GM21360 (cell line): ENCODE results near the gene CPNE7.

Experiments used
- ATAC-seq: cut with Tn5 transposase; IDR thresholded peaks from one replicate; pipeline ENCODE4 v1.9.1; 2021; ENCODE audit warnings: mild to moderate bottlenecking, moderate library complexity; ENCODE audit not compliant: unreplicated experiment

The CPNE7 gene

DNA sequence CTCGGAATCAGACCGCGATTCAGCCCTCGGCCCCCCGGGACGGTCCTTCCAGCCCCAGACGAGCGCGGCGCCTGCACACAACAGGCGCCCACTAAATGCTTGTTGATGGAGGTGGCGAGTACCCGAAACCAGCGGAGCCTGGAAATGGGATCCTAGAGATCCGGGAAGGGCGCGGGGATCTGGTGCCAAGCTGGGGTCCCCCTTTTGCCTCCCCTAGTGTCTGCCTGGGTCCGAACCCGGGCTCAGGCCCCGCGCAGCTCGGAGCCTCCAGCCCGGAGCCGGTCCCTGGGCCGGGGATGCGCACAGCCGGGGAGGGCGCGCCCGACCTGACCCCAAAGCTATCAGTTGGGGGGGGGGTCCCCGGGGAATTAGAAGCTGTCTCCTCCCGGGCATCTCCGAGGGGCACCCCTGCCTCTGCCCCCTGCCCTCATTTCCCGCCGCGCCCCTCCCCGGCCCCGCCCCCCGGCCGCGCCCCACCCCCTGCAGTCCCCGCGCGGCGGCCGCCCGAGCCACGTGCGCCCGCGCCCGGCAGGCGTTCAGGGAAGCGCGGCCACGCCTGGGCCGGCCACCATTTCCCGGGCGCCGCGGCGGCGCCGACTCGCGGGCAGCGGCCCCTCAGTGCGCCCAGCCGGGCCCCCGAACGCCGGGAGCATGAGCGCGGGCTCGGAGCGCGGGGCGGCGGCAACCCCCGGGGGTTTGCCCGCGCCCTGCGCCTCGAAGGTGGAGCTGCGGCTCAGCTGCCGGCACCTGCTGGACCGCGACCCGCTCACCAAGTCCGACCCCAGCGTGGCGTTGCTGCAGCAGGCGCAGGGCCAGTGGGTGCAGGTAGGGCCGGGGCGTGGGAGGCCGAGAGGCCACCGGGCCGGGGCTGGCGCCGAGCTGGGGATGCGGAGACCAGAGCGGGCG is at the start of gene CPNE7:
CPNE7 (plus strand) TSS at position 512 of the 906 bp plus-strand sequence; CDS start at position 652, 140 bp downstream.
- ATAC-seq: peak; percentile 18

DNA sequence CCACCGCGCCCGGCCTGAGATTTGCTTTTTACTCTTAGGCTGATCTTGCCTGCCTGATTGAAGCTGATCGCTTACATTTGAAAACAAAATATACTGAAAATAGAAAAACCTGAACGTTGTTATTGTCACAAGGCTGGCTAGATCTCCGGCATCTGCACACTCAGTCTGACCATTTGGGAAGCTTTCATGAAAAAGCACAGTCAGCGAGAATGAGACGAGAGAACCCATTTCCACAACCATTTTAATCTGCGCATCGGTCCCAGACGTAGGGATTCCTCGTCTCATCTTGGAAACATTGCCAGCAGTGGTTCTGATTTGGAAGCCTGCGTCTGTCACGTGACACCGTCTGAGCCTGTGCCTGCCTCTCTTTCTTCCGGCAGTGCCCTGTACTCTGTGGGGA is 46.5 kb upstream of the CPNE7 start:
- ATAC-seq: no peak

DNA sequence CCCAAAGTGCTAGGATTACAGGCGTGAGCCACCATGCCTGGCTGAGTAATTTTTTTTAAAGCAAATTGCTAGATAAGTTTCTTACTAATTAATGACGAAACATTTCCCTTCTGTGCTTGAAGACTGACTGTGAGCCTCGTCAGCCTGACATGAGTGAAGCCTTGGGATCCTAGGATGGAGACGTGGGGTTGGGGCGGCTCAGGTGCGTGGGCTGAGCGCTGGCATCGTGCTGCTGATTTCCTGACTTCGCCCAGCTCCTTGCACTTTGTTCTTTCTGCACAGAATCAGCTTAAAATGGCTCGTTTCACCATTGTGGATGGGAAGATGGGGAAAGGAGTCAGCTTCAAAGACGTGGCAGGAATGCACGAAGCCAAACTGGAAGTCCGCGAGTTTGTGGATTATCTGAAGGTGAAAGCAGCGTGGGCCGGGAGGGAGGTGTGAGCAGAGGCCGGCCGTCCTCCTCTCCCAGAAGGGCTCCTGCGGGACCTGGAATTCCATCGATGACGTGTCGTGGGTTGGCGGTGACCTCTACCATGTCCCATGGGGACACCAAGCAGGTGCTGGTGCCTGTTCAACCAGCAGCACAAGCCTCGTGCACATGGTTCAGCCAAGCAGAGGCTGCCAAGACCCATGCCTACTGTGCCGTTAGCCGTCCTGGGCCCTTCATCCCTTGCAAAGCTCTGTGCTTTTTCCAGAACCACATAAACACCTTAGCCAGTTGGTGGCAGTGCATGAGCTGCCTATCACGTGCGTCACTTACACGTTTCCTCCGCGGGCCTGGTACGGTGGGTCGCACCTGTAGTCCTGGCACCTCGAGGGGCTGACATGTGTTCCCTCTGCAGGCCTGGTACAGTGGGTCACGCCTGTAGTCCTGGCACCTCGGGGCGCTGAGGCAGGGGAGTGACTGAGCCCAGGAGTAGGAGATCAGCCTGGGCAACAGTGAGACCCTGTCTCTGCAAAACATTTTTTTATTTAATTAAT is 44.9 kb upstream of the CPNE7 start:
- ATAC-seq: no peak

DNA sequence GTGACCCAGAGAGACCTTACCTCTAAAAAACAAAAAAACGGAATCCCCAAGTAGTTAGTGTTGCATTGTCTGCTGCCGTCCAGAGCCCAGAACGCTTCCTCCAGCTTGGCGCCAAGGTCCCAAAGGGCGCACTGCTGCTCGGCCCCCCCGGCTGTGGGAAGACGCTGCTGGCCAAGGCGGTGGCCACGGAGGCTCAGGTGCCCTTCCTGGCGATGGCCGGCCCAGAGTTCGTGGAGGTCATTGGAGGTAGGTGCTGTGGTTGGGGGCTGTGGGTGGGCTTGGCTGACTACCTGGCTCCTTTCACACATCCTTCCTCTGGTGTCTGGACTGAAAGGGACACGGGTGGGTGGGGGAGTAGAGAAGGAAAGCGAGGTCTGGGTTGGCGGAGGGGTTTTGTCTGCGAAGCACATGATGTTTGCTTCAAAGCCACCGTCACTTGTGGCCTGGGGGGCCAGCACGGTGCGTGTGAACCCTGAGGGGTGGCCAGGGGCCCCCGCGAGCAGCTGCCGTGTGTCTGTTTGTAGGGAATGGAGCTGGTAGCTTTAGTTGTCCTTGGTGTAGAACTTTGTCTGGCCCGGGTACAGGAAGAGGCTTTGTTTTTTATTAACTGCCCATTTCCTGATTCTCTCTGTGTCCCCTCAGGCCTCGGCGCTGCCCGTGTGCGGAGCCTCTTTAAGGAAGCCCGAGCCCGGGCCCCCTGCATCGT is 43.6 kb upstream of the CPNE7 start:
- ATAC-seq: no peak

DNA sequence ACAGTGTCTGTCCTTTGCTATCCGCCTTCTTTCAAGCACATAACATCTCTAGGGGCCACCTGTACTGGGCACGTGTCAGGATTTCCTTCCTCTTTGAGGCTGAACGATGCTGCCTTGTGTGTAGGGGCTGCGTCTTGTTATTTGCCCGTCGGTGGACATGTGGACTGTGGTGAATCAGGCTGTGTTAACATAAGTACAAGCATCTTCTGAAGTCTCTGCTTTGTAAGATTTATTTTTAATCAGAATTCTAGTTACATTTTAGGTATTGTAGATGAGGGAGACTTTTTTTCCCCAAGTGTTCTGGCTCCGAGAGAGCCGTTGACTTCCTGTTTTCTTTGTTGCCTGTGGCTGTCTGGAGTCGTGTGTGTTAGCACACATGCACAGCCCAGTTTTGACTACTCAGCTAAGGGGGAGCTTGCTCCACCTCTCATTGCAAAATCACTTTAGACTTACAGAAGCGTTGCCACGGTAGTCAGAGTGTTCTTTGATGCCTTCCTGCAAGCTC is 41.3 kb upstream of the CPNE7 start:
- ATAC-seq: no peak

DNA sequence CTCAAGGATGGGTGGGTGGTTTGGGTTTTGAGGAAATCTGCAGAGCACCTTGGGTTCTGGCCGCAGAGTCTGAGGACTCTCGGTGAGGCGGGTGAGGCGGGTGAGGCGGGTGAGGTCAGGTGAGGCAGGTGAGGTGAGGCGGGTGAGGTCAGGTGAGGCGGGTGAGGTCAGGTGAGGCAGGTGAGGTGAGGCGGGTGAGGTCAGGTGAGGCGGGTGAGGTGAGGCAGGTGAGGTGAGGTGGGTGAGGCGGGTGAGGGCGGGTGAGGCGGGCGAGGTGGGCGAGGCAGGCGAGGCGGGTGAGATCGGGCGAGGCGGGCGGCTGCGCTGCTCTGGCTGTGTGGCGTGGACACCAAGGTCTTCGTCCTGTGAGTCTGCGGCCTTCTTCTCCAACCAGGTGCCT is 39.2 kb upstream of the CPNE7 start:
- no peak for ATAC-seq

DNA sequence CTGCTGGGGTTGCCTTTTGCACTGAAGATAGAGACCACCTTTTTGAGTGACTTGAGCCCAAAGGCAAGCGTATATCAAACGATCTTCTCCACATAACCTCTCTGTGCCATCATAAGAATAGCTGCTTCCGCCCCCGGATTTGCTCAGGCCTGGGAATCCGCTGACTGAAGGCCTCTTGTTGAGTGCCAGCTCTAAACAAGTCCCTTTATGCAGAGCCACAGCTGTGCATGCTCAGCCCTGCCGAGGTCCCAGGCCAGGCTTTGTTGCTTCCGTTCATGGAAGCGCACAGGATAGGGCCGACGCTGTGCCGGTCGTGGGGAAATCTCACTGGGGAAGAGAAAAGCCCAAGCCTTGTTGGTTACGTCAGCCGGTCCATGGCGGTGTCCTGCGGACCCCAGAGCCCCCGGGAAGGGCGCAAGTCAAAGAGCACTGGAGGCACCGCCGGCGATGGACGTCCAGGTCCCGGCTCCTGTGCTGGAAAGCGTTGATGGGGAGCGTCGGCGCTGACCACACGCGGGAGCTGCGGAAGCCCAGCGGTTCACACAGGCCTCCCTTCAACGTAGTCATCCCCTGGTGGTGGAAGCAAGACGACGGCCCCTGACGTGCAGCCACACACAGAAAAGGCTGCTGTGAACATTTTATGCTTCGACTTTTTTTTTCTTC is 38.5 kb upstream of the CPNE7 start:
- ATAC-seq: no peak

DNA sequence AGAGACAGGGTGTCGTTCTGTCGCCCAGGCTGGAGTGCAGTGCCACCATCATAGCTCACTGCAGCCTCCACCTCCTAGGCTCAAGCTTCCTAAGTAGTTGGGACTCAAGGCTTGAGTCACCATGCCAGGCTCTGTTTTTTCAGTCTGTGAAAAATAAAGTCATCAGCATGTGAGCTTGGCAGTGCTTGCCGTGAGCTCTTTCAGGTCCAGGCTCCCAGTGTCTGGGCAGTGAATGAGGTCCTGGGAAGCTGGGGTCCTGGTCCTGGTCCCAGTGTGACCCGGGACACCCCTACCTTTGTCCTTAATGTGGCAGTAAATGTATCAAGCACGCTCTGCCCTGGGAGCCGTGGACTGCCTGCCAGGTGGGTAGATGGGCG is 38.0 kb upstream of the CPNE7 start:
- ATAC-seq: no peak

DNA sequence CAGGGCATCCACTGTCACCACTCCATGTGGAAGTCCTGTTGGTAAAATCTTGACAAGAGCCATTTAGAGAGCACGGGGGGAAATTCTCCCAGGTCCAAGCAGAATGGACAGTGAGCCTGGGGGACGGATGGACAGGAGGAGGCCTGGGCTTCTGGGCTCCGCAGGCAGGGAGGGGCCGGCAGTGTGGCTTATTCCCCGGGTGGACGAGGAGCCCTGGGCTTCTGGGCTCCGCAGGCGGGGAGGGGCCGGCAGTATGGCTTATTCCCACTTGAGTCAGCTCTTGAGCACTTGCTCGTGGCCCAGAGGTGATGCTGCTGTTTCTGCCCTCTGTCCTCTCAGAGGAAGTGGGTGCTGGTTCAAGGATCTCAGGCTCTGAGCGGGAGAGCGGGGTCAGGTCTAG is 37.3 kb upstream of the CPNE7 start:
- ATAC-seq: no peak

DNA sequence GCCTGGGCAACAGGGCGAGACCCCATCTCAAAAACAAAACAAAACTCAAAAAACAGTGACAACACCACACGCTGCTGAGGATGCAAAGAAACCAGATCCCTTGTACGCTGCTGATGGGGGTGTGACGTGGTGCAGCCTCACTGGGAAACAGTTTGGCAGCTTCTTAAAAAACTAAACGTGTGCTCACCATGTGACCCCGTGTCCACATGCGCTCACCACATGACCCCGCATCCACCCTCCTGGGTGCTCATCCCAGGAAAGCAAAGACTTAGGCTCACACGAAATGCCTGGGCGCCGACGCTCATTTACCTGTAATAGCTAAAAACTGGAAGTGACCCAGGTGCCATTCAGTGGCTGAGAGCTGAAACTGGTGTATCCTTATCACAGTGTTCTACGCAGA is 35.0 kb upstream of the CPNE7 start:
- ATAC-seq: no peak

DNA sequence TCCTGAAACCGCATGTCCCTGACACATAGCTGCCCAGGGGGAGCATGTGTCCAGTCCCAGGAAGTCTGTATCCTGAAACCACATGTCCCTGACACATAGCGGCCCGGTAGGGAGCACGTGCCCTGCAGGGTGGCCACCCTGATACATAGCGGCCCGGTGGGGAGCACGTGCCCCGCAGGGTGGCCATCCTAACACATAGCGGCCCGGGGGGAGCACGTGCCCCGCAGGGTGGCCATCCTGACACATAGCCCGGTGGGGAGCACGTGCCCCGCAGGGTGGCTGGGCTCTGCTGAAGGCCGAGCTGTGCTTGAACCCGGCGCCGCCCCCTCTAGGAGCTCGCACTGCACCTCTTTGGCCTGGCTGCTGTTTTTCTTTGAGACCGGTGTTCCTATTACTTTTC is 33.8 kb upstream of the CPNE7 start:
- ATAC-seq: no peak

DNA sequence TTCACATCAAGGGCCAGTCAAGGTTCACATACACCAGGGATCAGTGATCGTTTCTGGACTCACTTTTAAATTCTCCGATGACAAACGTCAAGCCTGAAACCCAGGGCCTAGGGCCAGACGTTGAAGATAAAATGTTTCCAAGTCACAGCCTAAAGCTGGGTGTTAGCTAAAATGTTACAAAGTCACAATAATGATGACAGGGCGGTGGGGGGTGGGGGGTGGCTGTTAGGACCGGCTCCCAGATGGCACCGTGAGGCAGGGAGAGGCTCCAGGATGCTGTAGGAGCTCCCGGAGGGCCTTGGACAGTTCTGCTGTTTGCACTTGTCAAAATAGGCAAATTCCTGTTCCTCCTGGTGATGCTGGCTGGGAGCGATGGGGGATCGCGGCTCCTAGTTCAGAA is 31.4 kb upstream of the CPNE7 start:
- ATAC-seq: no peak

DNA sequence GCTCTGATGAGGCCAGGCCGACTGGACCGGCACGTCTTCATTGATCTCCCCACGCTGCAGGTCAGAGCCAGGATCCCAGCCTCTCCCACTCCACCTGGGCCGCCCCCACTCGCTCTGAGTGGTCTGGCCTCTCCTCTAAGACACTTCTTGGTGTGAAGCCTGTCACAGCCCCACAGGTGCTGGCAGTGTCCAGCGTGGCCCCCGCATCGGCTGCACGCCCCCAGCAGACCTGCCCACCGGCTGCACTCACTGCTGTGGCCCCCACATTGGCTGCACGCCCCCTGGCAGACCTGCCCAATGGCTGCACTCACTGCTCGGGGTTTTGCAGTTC is 30.9 kb upstream of the CPNE7 start:
- ATAC-seq: no peak

DNA sequence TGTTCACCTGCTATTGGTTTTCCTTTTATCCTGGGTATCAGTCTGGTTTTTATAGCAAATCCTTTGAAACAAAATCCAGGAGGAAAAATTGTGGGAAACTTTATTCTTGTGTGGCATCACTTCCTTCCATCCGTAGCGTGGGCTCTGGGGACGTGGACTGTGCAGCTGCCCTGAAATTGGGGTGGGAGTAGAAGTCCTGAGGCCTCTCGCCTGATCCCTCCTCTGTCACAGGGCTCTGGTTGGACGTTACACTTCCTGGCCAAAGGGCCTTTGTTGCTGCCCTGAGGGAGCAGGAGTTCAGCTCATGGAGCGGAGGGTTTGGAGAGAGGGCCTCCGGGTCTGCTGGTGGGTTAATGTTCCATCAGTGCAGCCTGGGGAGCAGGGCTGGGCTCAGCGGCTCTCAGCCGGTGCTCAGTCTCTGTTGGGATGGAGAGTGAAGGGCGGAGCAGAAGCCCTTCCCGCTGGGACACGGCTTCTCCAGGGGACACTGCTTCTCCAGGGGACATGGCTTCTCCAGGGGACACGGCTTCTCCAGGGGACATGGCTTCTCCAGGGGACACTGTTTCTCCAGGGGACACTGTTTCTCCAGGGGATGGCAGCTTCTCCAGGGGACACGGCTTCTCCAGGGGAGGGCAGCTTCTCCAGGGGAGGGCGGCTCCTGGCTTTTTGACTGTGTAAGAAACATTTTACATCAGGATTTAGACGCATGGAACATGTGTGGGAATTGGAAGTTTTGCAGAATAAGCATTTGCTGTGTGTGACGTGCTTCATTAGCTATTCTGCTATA is 30.3 kb upstream of the CPNE7 start:
- ATAC-seq: no peak

DNA sequence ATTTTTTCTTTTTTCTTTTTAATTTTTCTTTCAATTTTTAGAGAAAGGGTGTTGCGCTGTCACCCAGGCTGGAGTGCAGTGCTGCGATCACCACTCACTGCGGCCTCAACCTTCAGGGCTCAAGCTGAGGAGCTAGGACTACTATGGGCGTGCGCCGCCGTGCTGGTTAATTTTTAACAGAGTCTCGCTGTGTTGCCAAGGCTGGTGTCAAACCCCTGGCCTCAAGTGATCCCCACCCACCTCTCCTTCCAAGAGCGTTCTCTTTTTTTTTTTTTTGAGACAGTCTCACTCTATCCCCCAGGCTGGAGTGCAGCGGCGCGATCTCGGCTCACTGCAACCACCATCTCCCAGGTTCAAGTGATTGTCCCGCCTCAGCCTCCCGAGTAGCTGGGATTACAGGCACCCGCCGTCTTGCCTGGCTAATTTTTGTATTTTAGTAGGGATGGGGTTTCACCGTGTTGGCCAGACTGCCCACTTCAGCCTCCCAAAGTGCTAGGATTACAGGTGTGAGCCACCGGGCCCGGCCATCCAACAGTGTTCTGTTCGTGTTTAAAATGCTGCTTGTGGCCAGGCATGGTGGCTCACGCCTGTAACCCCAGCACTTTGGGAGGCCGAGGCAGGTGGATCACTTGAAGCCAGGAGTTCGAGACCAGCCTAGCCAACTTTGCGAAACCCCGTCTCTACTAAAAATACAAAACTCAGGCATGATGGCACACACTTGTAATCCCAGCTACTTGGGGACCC is 29.6 kb upstream of the CPNE7 start:
- no peak for ATAC-seq

DNA sequence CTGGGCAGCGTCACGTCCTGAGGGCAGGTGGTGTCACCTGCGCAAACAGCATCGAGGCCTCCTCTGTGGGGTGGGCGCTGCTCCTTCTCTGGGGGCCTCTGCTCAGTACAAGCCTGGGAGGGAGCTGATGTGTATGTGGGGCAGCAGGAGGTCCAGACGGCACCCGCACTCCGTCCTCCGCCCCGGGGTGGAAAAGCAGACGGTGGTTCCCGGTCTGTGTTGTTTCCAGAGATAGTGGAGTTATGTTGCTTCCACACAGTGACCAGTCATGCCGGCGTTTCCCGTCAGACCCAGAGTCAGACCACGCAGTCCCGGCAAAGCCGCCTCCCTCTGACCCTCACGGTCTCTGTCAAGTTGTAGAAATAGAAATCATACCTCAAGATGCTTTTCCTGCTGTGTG is 28.8 kb upstream of the CPNE7 start:
- ATAC-seq: no peak

DNA sequence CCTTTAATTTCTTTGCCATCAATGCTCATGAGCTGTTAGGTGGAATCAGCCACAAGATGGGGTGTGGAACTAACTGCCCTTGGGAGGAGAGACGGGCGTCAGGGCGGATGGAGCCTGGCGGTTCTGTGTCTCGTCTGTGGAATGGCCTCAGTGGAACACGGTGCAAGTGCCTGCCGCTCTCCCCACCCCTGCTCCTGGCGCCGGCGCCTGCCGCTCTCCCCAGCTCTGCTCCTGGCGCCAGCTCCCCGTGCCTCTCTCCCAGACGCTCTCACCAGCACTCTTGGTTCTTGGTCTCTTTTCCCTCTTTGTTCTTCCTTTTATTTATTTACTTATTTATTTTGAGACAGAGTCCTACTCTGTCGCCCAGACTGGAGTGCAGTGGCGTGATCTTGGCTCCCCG is 28.3 kb upstream of the CPNE7 start:
- ATAC-seq: no peak

DNA sequence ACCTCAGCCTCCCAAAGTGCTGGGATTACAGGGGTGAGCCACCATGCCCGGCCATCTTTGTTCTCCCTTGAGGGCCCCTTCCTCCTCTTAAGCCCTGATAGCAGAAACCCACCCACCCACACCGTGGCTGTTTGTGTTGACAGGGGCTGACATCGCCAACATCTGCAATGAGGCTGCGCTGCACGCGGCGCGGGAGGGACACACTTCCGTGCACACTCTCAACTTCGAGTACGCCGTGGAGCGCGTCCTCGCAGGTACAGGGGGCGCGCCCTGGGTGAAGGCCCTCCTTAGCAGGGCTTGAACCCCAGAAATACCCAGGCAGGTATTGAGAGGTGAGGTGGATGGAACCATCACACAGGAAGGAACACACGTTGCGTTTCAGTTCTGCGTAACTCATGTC is 27.7 kb upstream of the CPNE7 start:
- ATAC-seq: no peak

DNA sequence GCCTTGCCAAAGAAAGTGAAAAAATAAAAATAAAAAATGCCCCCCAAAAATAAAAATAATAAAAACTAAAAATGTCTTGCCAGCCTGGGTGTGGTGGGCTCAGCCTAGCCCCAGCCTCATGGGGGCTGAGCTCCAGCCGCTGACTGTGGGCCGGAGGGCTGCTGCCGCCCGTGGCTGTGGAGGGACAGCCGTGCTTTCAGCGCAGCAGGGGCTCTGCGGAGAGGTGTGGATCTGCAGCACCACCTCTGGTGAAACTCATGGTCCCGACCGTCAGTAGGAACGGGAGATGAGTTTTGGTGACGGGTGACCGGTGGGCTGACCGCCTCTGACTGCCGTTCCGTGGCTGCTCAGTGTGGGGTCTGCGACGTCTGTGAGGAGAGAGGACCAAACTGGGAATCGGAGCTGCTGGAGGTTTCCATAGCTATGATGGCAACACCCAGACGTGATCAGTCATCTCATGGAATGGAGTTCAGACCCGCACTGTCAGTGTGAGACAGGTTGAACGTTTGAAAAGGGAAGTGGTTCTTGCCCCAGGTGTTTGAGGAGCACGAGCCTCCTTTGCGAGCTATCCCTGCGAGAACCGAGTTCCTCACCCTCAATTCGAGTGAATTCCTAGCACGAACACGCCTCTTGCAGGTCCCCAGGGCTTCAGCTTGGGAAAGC is 27.1 kb upstream of the CPNE7 start:
- ATAC-seq: no peak
